CD4-positive, alpha-beta memory T cell (primary cell): ENCODE data around the gene ISL2. TPM values are rescaled to one million over a fixed set of nuclear protein-coding genes. Genes with fewer than 3 reads are reported as not detected.
"Not testable (repeated sequence)": the region's sequence is repeated elsewhere in the genome, so short reads cannot be mapped to it uniquely, and the experiment has no call there.

Experiments used
- CTCF ChIA-PET: fragments of 350-600 bp; sonication (Branson Sonifier 250); formaldehyde crosslinking; loops from one replicate; lab custom pipeline; 2021; ENCODE audit warnings: inconsistent platforms; ENCODE audit not compliant: partially characterized antibody; lab: Charles Lee
- POLR2A ChIA-PET: fragments of 350-600 bp; sonication (Branson Sonifier 250); formaldehyde crosslinking; loops from one replicate; lab custom pipeline; 2021; ENCODE audit not compliant: partially characterized antibody; lab: Charles Lee
- DNase-seq, 5 donors: peaks; one replicate each; pipeline versions ENCODE4 v3.0.0 to v3.0.0-alpha.2; 2020 to 2022; ENCODE audit warnings: mixed read lengths in 1 of 5
- H3K27ac ChIP-seq: one replicate; pipeline ENCODE4 v1.7.0; 2013; ENCODE audit warnings: low read depth, low read length
- H3K27me3 ChIP-seq: 2 replicates; pipeline ENCODE4 v1.7.0; 2013; ENCODE audit warnings: mild to moderate bottlenecking, low read length, moderate library complexity; ENCODE audit not compliant: insufficient read depth
- H3K36me3 ChIP-seq: 2 replicates; pipeline ENCODE4 v1.7.0; 2013; ENCODE audit warnings: mild to moderate bottlenecking, low read length, moderate library complexity; ENCODE audit not compliant: insufficient read depth
- H3K4me1 ChIP-seq: 2 replicates; pipeline ENCODE4 v1.7.0; 2013; ENCODE audit warnings: mild to moderate bottlenecking, low read length, moderate library complexity; ENCODE audit not compliant: insufficient read depth
- H3K4me3 ChIP-seq, 2 donors: one replicate each; pipeline ENCODE4 v1.7.0; 2013; ENCODE audit warnings: low read length in 2 of 2, mild to moderate bottlenecking in 1 of 2
- H3K9me3 ChIP-seq, 2 donors: one replicate each; pipeline ENCODE4 v1.7.0; 2013; ENCODE audit warnings: low read length in 2 of 2, control low read depth in 1 of 2; ENCODE audit not compliant: control insufficient read depth in 1 of 2
- H3K27ac Mint-ChIP-seq, 7 donors: one replicate each; pipeline ENCODE4 v1.8.0; 2020 to 2021; ENCODE audit warnings: mixed read lengths in 7 of 7, mild to moderate bottlenecking in 6 of 7, inconsistent platforms in 3 of 7, moderate library complexity in 3 of 7
- H3K27me3 Mint-ChIP-seq, 2 donors: one replicate each; pipeline ENCODE4 v1.8.0; 2020 to 2021; ENCODE audit warnings: mixed read lengths in 2 of 2
- H3K36me3 Mint-ChIP-seq, 2 donors: one replicate each; pipeline ENCODE4 v1.8.0; 2020 to 2021; ENCODE audit warnings: mixed read lengths in 2 of 2, inconsistent platforms in 1 of 2, mild to moderate bottlenecking in 1 of 2
- H3K4me1 Mint-ChIP-seq, 4 donors: one replicate each; pipeline ENCODE4 v1.8.0; 2020 to 2021; ENCODE audit warnings: mixed read lengths in 4 of 4, mild to moderate bottlenecking in 1 of 4
- H3K4me3 Mint-ChIP-seq, 8 donors: one replicate each; pipeline ENCODE4 v1.8.0; 2020 to 2021; ENCODE audit warnings: mixed read lengths in 8 of 8, mild to moderate bottlenecking in 7 of 8, moderate library complexity in 6 of 8, inconsistent platforms in 3 of 8
- H3K9me3 Mint-ChIP-seq, 8 donors: one replicate each; pipeline ENCODE4 v1.8.0; 2020 to 2021; ENCODE audit warnings: mixed read lengths in 8 of 8, mild to moderate bottlenecking in 5 of 8, inconsistent platforms in 3 of 8, moderate library complexity in 1 of 8
- intact Hi-C: fragments of 100-400 bp; cut with micrococcal nuclease; formaldehyde crosslinking; loops from one replicate; pipeline ENCODE4 v1.15.1; 2023
- polyA plus RNA-seq, 2 donors: library from polyadenylated mRNA; unstranded; fragments of 300-500 nt; fragmentation: Illumina TruSeq; gene quantifications; one replicate each; pipeline ENCODE4 v1.2.3, GENCODE V29; 2021
- total RNA-seq, 2 experiments: library from RNA; stranded (reverse); gene quantifications; one replicate each; pipeline ENCODE4 v1.2.3, GENCODE V29; 2021

Gene ISL2
- total RNA-seq (not detected), polyA plus RNA-seq (not detected)

DNA sequence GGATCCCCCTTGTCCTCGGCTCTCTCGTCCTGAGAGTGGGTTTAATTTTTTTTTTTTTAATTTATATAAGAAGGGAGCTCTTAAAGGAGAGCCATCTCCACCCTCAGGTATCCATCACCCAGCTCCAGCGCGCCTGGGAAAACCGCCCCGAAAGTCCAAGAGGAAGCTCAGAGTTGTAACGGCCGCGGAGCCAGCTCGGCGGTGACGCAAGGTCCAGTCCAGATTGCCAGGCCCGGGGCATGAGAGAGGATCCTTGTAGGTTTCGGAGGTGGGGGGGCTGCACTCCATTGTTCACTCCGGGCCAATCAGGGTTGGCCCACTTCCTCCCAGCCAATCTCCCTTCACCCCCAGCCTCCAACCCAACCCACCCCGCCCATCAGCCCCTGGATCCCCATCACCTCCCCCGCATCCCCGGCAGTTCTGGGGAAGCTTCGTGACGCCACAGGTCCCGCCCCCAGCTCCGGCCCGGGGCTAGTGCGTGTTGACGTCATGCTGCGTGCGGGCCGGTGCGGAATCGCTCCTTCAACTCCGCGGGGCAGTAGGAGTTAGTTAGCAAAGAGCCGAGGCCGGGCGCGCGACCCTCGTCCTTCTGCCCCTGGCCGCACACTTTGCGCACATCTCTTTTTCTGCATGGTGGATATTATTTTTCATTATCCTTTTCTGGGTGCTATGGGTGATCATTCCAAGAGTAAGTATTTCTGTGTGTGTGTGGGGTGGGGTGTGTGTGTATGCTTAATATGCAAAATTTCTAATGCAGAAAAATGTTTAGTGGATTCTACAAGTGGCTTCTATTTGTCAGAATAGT lies at the start of gene ISL2:
ISL2 (plus strand) TSS at position 520 of the 805 bp plus-strand sequence; CDS start at position 631, 111 bp downstream.
- intact Hi-C loops: no loop called here
- ChIA-PET POLR2A (interaction anchor here (0.5 to 2.1 kb wide), 5 partner anchors 9 to 46 kb away, joined by 3 to 7 read pairs (median 5); partner anchors contain the start of gene ETFA), CTCF (interaction anchor here (1.5 kb wide), 1 partner anchor 12 kb away, joined by 3 read pairs; no protein-coding TSS in a partner anchor)
- no peaks in the 10 kb centered on the region for H3K9me3 ChIP-seq
- peak within 1 kb of the TSS in 6 of 7 donors; percentile 37 to 85 (median 68) for H3K27ac Mint-ChIP-seq
- DNase-seq: peak in 1 of 5 donors; percentile 35
- peaks cover 58 to 65% of the 10 kb centered on the region in 2 donors for H3K27me3 Mint-ChIP-seq
- peaks cover 35 to 64% (median 47%) of the 10 kb centered on the region in 4 donors for H3K4me1 Mint-ChIP-seq
- peaks cover 56% of the 10 kb centered on the region for H3K27me3 ChIP-seq
- peak within 1 kb of the TSS; percentile 80 to 93 (median 86) for H3K4me3 Mint-ChIP-seq
- peaks cover 0 to 16% (median 1%) of the 10 kb centered on the region in 8 donors for H3K9me3 Mint-ChIP-seq
- H3K36me3 Mint-ChIP-seq: no peaks in the 10 kb centered on the region
- H3K4me1 ChIP-seq: peaks cover 63% of the 10 kb centered on the region
- peak within 1 kb of the TSS; percentile 2 to 24 for H3K4me3 ChIP-seq
- no peaks in the 10 kb centered on the region for H3K36me3 ChIP-seq
- no peak within 1 kb of the TSS for H3K27ac ChIP-seq

DNA sequence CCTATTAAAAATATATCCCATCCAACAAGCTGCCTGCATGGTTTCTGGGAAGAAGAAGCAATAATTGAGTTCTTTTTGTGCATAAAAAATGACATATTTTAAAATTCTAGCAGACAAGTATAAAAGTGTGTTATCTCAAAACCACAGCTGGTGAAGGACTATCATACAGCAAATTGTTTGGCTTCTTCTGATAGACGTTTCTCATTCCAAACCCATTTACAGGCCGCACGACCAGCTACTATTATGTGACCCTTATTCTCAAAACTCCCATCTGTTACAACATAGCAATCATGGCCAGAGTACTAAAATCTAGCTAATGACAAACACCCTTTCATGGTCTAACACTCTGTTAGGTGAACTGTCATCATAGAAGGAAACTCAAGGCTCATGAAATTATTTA lies 47.0 kb upstream of the ISL2 start:
- CTCF ChIA-PET: no interaction called here

DNA sequence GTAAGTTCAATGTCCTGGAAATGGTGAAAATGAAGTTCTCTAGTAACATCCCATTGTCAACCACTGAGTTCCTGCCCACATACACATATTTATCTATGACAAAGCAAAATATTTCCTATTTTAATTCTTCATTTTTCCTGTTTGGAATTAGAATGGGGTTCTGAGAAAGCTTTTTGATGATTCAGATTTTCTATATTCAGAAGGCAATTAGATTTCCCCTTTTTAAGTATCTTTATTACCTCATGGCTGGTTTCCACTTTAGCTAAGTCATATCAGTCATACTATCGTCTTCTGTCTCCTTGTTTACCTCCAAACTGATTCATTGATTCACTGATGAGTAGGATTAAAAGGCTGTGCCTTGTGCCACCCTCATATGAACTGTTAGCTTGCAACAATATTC lies 43.2 kb upstream of the ISL2 start:
- CTCF ChIA-PET: interaction anchor here (1.1 kb wide), 1 partner anchor 17 kb away, joined by 4 read pairs; no protein-coding TSS in a partner anchor
- H3K27ac Mint-ChIP-seq: peak overlapping the region in 5 of 7 donors; percentile 1 to 63 (median 19)

More for the DNA sequence above, 47.0 kb upstream of the ISL2 start:
- H3K27ac Mint-ChIP-seq: peak overlapping the region in 5 of 7 donors; percentile 9 to 37 (median 36)
- no peak overlapping the region for H3K4me3 Mint-ChIP-seq
- peaks cover 12 to 36% of the 10 kb centered on the region in 2 donors for H3K36me3 Mint-ChIP-seq
- peaks cover 16 to 31% (median 28%) of the 10 kb centered on the region in 4 donors for H3K4me1 Mint-ChIP-seq
- no peak overlapping the region for H3K27ac ChIP-seq
- POLR2A ChIA-PET: interaction anchor here (2.2 kb wide), 1 partner anchor 47 kb away, joined by 5 read pairs; the partner anchor contains the start of gene ISL2
- no peaks in the 10 kb centered on the region for H3K9me3 ChIP-seq
- no peak overlapping the region for H3K4me3 ChIP-seq
- intact Hi-C loops: loop anchor here (10.0 kb wide), 1 partner anchor 55 kb away; no protein-coding TSS in a partner anchor
- H3K27me3 Mint-ChIP-seq: no peaks in the 10 kb centered on the region
- peaks cover 17% of the 10 kb centered on the region for H3K4me1 ChIP-seq
- H3K27me3 ChIP-seq: no peaks in the 10 kb centered on the region
- no peak for DNase-seq
- no peaks in the 10 kb centered on the region for H3K36me3 ChIP-seq
- no peaks in the 10 kb centered on the region for H3K9me3 Mint-ChIP-seq

DNA sequence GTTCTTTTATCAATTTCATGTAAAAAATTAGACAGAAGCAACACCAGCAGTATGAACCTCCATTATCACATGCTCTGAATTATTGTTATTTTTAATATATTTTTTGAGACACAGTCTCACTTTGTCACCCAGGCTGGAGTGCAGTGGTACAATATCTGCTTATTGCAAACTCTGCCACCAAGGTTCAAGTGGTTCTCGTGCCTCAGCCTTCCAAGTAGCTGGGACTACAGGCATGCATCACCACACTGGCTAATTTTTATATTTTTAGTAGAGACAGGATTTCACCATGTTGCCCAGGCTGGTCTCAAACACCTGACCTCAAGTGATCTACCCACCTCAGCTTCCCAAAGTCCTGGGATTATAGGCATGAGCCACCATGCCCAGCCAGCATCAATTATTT lies 42.1 kb upstream of the ISL2 start:
- peaks cover 12 to 26% of the 10 kb centered on the region in 2 donors for H3K36me3 Mint-ChIP-seq
- H3K27me3 ChIP-seq, DNase-seq, H3K4me1 ChIP-seq, H3K4me3 ChIP-seq, H3K4me3 Mint-ChIP-seq, POLR2A ChIA-PET, H3K9me3 Mint-ChIP-seq, H3K9me3 ChIP-seq, H3K27me3 Mint-ChIP-seq, H3K36me3 ChIP-seq, H3K27ac ChIP-seq, intact Hi-C loops: not testable (repeated sequence)
- CTCF ChIA-PET: interaction anchor here (1.1 kb wide), 1 partner anchor 16 kb away, joined by 4 read pairs; no protein-coding TSS in a partner anchor
- peaks cover 20 to 24% (median 23%) of the 10 kb centered on the region in 4 donors for H3K4me1 Mint-ChIP-seq
- peak overlapping the region in 2 of 7 donors; percentile 19 to 25 for H3K27ac Mint-ChIP-seq

More for the DNA sequence above, 43.2 kb upstream of the ISL2 start:
- POLR2A ChIA-PET: no interaction called here
- DNase-seq: no peak
- H3K4me1 Mint-ChIP-seq: peaks cover 20 to 24% (median 22%) of the 10 kb centered on the region in 4 donors
- intact Hi-C loops: no loop called here
- Histone ChIP-seq H3K27me3 (no peaks in the 10 kb centered on the region), H3K9me3 (no peaks in the 10 kb centered on the region), H3K4me1 (peaks cover 4% of the 10 kb centered on the region), H3K27ac (no peak overlapping the region), H3K36me3 (no peaks in the 10 kb centered on the region), H3K4me3 (no peak overlapping the region)
- no peak overlapping the region for H3K4me3 Mint-ChIP-seq
- H3K27me3 Mint-ChIP-seq: no peaks in the 10 kb centered on the region
- no peaks in the 10 kb centered on the region for H3K9me3 Mint-ChIP-seq
- H3K36me3 Mint-ChIP-seq: peaks cover 12 to 29% of the 10 kb centered on the region in 2 donors

DNA sequence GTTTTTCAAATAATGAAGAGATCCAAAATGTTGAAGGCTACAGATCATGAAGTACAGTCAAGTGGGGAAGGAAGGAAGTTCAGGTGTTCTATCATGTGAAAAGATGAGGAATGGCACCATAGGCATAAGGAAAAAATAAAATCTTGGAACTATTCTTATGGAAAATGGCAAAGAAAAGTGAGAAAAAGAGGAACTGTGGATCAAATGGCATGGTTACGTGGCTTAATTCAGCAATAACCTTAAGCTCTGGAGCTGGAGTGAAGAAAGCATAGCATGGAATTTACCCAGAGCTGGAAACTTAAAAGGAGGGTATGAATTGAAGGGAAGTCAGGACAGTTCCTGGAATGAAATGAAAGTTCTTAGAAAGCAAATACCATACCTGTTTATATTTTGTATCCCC lies 39.7 kb upstream of the ISL2 start:
- H3K36me3 Mint-ChIP-seq: peaks cover 4 to 14% of the 10 kb centered on the region in 2 donors
- peaks cover 22 to 32% (median 25%) of the 10 kb centered on the region in 4 donors for H3K4me1 Mint-ChIP-seq
- POLR2A ChIA-PET: no interaction called here
- no peaks in the 10 kb centered on the region for H3K27me3 ChIP-seq
- H3K9me3 ChIP-seq: no peaks in the 10 kb centered on the region
- no peak overlapping the region for H3K27ac ChIP-seq
- H3K27me3 Mint-ChIP-seq: no peaks in the 10 kb centered on the region
- no peak overlapping the region for H3K27ac Mint-ChIP-seq
- no peaks in the 10 kb centered on the region for H3K36me3 ChIP-seq
- no peak overlapping the region for H3K4me3 ChIP-seq
- intact Hi-C loops: no loop called here
- H3K9me3 Mint-ChIP-seq: no peaks in the 10 kb centered on the region
- DNase-seq: no peak
- CTCF ChIA-PET: no interaction called here
- no peak overlapping the region for H3K4me3 Mint-ChIP-seq
- peaks cover 4% of the 10 kb centered on the region for H3K4me1 ChIP-seq

DNA sequence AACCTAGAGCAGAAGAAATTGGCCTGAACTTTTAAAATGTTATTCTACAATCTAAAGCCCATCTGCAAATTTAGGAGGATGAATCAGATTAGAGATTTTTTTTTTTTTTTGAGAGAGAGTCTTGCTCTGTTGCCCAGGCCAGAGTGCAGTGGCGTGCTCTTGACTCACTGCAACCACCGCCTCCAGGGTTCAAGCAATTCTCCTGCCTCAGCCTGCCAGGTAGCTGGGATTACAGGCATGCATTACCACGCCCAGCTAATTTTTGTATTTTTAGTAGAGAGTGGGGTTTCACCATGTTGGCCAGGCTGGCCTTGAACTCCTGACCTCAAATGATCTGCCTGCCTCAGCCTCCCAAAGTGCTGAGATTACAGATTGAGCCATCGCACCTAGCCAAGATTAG lies 38.6 kb upstream of the ISL2 start:
- intact Hi-C loops, H3K36me3 Mint-ChIP-seq, H3K4me3 ChIP-seq, H3K27ac ChIP-seq, DNase-seq, H3K27me3 ChIP-seq, H3K4me3 Mint-ChIP-seq, H3K4me1 ChIP-seq, CTCF ChIA-PET, POLR2A ChIA-PET, H3K27me3 Mint-ChIP-seq, H3K9me3 ChIP-seq, H3K36me3 ChIP-seq, H3K9me3 Mint-ChIP-seq: not testable (repeated sequence)
- Mint-ChIP-seq H3K4me1 (peaks cover 23 to 38% (median 29%) of the 10 kb centered on the region in 4 donors), H3K27ac (peak overlapping the region in 1 of 7 donors; percentile 11)

DNA sequence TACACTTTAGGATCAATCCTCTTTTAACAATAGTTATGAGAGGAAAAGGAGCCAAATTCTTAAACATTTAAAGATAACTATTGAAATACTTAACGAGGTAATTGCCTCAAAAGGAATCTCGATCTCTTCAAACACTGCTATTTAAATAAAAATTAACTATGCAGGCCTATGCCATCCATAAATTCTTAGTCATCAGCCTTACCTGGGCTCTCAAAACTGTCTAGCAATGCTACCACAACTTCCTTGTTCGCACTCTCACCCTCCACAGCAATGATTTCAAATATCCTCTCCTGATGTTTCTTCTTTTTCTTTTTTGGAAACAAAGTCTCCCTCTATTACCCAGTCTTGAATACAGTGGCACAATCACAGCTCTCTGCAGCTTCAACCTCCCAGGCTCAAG lies 37.6 kb upstream of the ISL2 start:
- peaks cover 3 to 4% of the 10 kb centered on the region in 2 donors for H3K36me3 Mint-ChIP-seq
- POLR2A ChIA-PET: interaction anchor here (0.5 kb wide), 1 partner anchor 60 kb away, joined by 3 read pairs; no protein-coding TSS in a partner anchor
- no peaks in the 10 kb centered on the region for H3K9me3 Mint-ChIP-seq
- no peaks in the 10 kb centered on the region for H3K27me3 Mint-ChIP-seq
- H3K9me3 ChIP-seq: no peaks in the 10 kb centered on the region
- peak overlapping the region in 3 of 7 donors; percentile 17 to 85 (median 30) for H3K27ac Mint-ChIP-seq
- no peak overlapping the region for H3K27ac ChIP-seq
- no peaks in the 10 kb centered on the region for H3K27me3 ChIP-seq
- DNase-seq: no peak
- H3K4me3 ChIP-seq: no peak overlapping the region
- intact Hi-C loops: no loop called here
- H3K4me1 ChIP-seq: peaks cover 4% of the 10 kb centered on the region
- H3K4me3 Mint-ChIP-seq: no peak overlapping the region
- CTCF ChIA-PET: no interaction called here
- H3K36me3 ChIP-seq: no peaks in the 10 kb centered on the region
- peaks cover 23 to 40% (median 28%) of the 10 kb centered on the region in 4 donors for H3K4me1 Mint-ChIP-seq
